NB4 (cell line): ENCODE measurements around the gene ABLIM2.

Experiments used
- CTCF ChIP-seq: IDR thresholded peaks from one replicate; pipeline ENCODE4 v1.5.1; 2012; ENCODE audit warnings: low read depth, low read length
- MAX ChIP-seq: IDR thresholded peaks from 2 replicates; pipeline ENCODE4 v1.6.1; 2011; ENCODE audit warnings: low read depth, low read length
- MYC ChIP-seq: IDR thresholded peaks from 2 replicates; pipeline ENCODE4 v1.6.1; 2011; ENCODE audit warnings: low read depth, low read length
- POLR2A ChIP-seq: IDR thresholded peaks from 2 replicates; pipeline ENCODE4 v1.6.1; 2011; ENCODE audit warnings: mild to moderate bottlenecking; ENCODE audit not compliant: insufficient read length; ENCODE audit errors: extremely low read depth

- TF ChIP-seq CTCF = no peak
- TF ChIP-seq POLR2A = no peak
- no peak for TF ChIP-seq MYC
- no peak for TF ChIP-seq MAX
Measured at GRCh38 chr4:7943211-7943610, 215.4 kb downstream of the ABLIM2 start.
